GM18868 (cell line): ENCODE measurements around the gene TRRAP.

Source experiments
- ATAC-seq: cut with Tn5 transposase; IDR thresholded peaks from one replicate; pipeline ENCODE4 v1.9.1; 2021; ENCODE audit warnings: mild to moderate bottlenecking, moderate library complexity; ENCODE audit not compliant: unreplicated experiment

TRRAP gene

GRCh38 chr7:99027241-99027640, 148.9 kb downstream of the TRRAP start:
- ATAC-seq, result no peak

- no peak for ATAC-seq
Observed at GRCh38 chr7:99027841-99028240, 149.5 kb downstream of the TRRAP start.

DNA sequence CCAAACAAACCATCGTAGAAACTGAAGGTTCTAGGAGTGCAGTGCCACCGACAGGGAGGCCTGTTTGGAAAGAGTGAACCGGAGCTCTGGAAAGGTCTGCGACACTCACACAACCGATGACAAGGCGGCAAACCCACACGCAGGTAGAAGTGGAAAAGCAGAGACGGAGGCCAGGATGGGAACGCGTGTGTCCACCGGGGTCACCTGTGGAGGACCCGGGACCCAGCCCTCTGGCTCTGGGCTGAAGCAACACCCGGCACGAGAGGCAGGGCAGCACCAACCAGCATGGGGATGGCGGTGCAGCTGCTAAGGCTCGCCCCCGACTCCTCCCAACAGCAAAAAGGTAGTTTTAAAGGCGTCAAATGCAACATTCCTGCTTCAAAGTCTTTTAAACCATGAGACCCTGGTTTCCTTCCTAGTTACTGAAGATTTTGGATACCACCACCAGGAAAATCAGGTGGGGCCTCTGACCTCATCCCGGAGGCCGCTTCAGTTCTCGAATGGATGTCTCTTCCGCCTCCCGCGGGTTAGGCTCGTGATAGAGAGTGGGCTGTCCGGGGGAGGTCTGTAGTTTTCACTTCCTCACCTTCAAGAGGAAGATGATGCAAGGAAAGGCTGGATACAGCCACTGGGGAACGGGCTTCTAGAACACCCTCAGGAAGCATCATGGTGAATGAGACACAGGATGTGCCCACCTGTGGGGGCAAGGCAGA, 150.1 kb downstream of the TRRAP start:
- ATAC-seq, result no peak

GRCh38 chr7:99029466-99030435, 151.4 kb downstream of the TRRAP start:
- no peak for ATAC-seq

GRCh38 chr7:99030457-99030856, 152.1 kb downstream of the TRRAP start:
- no peak for ATAC-seq

- no peak for ATAC-seq
Observed at GRCh38 chr7:99030951-99031350, 152.6 kb downstream of the TRRAP start.

GRCh38 chr7:99031496-99031895, 153.2 kb downstream of the TRRAP start:
- ATAC-seq, result no peak

DNA sequence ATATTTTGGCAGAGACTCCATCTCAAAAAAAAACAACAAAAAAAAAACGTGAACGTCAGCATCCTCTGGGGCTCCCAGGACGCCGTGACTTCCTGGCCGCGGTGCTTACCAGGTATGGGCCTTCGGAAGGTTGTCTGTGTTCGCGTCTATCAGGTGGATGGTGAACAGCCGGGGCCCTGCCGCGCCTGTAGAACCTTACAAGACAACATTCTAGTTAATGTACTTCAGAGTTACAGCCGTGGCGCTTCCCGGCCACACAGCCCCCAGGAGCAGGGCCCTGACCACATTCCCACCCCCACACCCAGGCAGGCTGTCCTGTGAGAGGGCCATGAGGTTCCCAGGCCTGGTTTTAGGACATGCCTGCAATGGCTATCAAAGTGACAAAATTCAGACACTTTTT, 154.6 kb downstream of the TRRAP start:
- no peak for ATAC-seq

GRCh38 chr7:99033765-99034164, 155.4 kb downstream of the TRRAP start:
- no peak for ATAC-seq

- ATAC-seq, result no peak
Observed at GRCh38 chr7:99034932-99035722, 156.8 kb downstream of the TRRAP start.

- no peak for ATAC-seq
Observed at GRCh38 chr7:99035723-99036545, 157.6 kb downstream of the TRRAP start.

DNA sequence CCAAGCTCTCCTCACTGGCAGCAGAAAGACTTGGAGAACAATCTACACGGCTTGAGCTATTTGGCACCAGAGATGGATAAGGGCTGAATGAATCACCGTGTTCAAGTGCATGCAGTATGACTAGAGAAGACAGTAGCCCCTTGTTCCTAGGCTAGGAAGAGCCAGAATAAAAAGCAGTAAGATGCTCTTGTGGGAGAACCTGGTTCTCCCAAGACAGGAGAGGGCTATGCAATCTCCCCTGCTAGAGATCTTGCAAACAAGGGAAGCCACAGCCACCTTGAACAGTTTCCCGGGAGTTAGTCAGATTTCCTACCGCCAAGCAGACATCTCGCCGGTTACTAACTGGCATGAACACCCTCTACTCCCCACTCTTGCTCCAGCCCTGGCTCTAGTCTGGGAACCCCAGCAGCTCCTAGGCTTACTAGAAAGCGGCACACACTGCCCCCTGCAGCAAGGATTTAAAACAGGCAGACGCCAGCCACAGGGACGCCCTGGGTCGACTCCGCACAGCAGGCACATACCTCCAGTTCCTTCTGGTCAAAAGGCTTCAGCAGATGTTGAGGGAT, 158.3 kb downstream of the TRRAP start:
- ATAC-seq, result no peak

GRCh38 chr7:99037327-99037940, 159.1 kb downstream of the TRRAP start:
- no peak for ATAC-seq

GRCh38 chr7:99038086-99038855, 159.9 kb downstream of the TRRAP start:
- ATAC-seq, result no peak

DNA sequence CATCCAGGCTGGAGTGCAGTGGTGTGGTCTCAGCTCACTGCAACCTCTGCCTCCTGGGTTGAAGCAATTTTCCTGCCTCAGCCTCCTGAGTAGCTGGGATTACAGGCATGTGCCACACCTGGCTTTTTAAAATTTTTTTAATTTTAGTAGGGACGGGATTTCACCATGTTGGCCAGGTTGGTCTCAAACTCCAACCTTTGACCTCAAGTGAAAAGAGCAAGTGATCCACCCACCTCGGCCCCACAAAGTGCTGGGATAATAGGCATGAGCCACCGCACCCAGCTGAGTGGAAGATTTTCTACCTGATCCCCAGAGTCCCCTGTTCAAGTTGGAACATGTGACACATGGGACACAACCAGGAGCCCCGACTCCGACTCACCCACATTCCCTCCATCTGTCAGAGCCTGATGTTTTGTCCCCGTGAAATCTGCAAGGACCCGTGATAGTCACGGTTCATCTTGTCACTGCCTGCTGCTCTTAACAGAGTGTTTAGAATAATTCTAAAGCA, 161.1 kb downstream of the TRRAP start:
- ATAC-seq, result no peak

GRCh38 chr7:99040104-99040958, 162.0 kb downstream of the TRRAP start:
- no peak for ATAC-seq

DNA sequence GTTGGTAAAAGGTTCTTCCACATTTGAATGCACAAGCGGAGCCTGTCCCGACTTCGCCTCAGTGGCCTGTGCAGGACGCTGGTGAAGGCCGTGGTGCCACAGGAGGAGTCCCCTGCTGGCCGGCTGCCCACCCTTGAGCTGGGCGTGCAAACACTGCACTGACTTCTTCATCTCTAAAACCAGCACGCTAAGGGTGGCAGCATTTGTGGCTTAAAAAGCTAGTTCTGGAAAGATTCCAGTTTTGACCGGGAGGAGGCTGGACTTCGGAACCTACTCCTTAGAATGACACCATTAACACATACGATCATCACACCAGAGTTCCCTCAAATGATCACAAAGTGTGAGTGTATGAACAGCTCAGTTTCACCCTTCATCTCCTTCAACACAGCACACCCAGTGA, 163.2 kb downstream of the TRRAP start:
- no peak for ATAC-seq

DNA sequence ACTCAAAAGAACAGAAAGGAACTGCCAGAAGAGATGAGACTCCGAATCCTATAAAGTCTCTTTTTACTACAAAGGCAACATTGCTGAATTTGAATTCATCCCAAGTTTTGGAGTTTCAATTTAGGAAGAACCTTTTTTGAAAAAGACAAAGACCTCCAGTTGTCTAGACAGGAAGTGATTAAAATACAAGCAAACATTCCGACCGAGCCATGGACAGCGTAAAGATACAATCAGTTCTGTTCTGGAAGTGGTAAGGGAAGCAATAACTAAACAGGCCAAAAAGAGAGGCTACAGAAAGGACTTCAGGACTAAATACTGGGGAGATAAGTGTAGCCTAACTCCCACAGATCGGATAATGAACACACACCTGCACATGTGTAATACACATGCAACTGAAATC, 164.6 kb downstream of the TRRAP start:
- no peak for ATAC-seq
